Raji (cell line): ENCODE results near the gene HMCES.

Source experiments
- POLR2A ChIP-seq: IDR thresholded peaks from 2 replicates; pipeline ENCODE4 v1.6.1; 2011; ENCODE audit warnings: low read depth, low read length, control low read depth; ENCODE audit not compliant: insufficient read depth

HMCES gene

DNA sequence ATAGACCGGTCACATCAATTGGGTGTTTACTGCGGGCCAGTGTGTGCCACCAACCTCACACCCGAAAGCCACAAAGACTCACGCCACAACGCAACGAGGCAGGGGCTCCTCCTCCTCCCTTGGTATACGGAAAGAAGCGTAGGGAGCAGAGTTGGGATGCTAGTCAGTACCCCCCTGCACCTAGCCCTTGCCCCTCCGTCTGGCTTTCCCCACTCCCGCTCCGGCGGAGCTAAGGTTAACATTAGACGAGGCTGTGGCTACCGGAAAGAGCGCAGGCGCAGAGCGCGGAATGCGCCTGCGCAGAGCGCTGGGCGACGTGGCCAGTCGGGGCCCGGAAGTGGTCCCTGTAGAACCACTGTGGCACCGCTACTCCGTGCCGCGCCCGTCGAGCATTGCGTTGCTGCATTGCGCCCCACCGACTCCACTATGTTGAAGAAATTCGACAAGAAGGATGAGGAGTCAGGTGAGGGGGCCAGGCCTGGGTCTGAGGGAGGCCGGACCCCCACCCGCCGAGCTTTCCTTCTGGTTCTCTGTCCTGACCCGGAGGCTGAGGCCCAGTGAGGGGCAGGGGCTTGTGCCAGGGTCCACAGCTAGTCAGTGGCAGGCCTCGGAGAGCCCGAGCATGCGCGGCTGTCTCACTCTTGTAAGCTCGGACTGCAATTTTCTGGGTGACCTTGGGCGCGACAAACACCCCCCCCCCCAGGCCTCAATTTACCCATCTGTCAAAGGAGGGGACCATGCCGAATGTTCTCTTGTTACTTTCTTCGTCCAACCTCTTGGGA lies 29.2 kb upstream of the HMCES start, which contains the start of gene COPG1:
Gene COPG1, plus strand, starts transcription at position 323 of the 782 bp plus-strand sequence. Its CDS starts 104 bp downstream, at position 427.
- peak; percentile 94 for TF ChIP-seq POLR2A

DNA sequence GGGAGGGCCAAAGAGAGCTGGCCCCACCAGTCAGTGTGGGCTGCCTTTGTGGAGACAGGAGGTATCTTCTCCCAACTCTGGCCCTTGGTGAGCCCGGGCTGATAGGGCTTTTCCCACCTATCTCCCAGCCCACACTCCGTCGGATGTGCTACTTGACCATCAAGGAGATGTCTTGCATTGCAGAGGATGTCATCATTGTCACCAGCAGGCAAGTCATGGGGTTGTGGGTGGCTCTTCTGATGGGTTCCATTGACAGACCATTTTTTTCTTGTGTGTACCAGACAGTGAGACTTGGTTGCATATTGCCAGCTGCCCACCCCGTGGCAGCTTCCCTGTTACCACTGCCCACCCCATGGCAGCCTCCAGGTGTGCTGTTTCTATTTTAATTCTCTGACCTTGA lies 25.9 kb upstream of the HMCES start:
- no peak for TF ChIP-seq POLR2A

DNA sequence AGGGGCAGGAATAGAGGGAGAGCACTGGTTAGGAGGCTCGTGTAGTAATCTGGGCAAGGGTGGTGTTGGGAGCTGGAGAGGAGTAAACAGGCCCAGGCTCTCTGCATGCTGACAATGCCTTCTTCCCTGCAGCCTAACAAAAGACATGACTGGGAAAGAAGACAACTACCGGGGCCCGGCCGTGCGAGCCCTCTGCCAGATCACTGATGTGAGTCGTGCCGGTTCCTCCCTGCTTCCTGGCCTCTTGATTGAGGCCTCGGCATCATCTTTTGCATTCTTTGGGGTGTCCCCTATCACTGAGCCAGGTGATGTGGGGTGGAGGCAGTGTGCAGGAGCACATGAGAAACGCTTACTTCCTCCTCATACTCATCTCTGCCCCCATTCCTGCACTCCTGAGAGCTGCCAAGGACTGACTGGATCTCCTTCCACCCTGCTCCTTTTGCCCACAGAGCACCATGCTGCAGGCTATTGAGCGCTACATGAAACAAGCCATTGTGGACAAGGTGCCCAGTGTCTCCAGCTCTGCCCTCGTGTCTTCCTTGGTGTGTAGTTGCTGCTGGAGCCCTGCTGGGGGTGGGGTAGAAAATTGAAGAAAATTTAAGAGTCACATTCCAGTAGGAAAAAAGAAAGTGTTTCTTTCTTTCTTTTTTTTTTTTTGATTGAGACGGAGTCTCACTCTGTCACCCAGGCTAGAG lies 24.0 kb upstream of the HMCES start:
- no peak for TF ChIP-seq POLR2A

DNA sequence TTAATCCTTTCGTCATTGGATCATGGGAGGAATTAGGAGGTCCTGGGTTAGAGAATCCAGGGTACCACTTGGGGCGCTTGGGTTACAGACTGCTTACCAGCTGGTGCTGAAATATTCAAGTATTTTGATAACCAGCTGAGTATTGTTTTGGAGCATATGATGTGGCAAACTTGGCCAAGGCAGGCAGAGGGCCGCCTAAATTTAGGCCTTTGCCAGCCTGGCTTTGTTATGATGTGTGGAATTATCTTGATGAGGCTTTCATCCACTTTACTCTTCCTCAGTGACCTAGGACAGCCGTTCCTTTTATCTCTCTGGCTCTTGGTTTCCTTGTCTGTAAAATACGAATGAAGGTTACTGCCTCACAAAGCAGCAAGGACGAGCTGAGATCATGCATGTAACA lies 22.4 kb upstream of the HMCES start:
- TF ChIP-seq POLR2A: no peak

DNA sequence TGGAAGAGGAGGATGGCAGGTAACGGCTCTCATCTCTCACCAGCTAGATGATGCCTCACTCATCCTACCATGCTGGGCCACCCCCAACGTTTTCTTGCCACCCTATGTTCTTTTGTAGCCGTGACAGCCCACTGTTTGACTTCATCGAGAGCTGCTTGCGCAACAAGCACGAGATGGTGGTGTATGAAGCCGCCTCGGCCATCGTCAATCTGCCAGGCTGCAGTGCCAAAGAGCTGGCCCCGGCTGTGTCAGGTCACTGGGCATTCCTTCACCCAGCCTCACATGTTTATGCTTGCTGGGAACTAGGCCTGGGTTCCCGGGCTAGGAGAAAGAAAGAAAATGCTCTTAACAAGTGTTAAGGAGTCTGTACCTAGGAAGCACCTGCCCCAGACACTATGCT lies 21.1 kb upstream of the HMCES start:
- TF ChIP-seq POLR2A: no peak

DNA sequence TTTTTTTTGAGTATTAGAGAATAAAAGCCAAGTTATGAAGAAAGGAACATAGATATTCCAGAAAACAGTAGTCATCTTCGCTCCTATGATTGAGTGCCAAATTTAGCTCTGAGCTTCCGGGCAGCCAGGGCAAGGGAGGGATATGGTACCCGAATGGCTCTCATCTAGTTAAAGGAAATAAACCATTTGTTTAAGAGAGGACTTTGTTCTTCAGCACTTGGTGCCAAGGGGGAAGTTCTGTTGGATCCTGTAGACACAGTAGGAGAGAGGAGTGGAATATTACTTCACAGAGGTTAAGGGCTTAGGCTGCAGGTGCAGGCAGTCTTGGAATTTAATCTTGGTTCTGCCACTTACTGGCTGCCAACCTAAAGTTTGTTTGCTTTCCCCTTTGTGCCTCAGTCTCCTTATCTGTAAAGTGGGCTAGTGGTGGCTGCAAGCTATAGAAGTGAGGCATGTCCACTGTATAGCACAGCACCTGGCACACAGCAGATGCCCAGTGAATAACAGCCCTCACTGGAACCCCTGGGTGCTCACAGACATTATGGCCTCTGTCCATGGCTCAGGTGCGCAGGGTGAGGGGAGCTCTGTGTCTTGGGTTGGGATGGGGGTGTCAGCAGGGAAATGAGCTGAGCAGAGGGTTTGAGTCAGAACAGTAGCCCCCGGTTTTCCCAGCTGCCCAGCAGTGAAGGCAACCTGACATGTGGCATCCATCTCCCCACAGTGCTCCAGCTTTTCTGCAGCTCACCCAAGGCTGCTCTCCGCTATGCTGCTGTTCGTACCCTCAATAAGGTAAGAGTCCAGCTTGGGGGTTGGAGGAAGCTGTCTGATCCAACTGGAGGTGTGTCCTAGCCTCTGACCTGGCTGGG lies 18.8 kb upstream of the HMCES start:
- no peak for TF ChIP-seq POLR2A

DNA sequence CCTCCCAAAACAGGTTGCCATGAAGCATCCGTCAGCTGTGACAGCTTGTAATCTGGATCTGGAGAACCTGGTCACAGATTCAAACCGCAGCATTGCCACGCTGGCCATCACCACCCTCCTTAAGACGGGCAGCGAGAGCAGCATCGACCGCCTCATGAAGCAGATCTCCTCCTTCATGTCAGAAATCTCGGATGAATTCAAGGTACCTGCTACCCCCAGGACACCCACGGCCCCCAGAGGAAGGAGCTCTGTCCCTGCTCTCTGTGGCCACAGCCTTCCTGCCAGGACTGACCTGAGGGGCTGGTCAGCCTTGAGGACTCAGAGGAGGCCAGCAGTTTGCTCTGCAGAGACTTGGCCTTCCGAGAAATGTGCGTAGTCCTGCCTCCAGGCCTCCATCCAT lies 18.1 kb upstream of the HMCES start:
- TF ChIP-seq POLR2A: no peak

DNA sequence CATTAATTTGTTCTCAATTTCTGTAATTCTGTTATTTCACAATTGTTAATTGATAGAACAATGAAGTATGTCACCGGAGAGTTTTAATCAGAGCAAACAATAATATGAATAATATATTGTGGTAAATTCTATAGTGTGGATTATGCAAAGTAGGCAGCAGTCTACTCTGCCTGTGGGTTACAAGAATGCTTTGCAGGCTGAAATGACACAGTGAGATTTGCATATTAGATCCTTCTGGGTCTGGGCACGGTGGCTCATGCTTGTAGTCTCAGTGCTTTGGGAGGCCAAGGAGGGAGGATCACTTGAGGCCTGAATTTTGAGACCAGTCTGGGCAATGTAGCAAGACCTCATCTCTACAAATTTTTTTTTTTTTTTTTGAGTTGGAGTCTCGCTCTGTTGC lies 16.8 kb upstream of the HMCES start:
- no peak for TF ChIP-seq POLR2A

DNA sequence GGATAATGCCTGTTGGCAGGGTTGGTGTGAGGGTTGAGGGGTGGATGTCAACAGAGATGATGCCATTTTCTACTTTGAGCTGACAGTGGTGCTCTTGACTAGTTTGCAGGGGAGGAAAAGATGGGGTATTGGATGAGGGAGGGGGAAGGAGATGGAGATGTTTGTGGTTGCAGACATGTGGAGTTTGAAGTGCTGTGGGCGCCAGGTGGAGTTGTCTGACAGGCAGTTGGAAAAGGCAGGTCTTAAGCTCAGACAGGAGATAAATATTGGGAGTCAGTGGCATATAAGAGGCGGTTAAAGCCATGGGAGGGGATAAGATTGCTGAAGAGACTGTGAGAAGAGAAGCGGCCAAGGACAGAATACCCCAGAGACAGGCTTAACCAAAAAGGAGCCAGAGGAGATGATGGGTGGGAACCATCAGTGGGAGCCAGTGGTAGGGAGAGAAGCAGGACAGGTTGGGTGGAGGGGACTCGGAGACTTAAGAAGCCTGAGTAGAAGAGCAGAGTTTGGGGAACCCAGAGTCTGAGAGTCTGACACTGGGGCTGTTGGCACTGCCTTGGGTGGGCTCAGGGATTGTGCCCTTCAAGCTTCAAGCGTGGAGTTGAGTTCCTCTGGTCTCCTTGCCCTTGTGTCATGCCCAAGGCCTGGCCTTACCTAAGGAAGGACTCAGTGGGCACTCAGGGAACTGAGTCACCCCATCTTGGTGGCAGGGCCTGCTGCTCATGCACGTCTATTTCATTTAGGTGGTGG lies 15.3 kb upstream of the HMCES start:
- TF ChIP-seq POLR2A: no peak

DNA sequence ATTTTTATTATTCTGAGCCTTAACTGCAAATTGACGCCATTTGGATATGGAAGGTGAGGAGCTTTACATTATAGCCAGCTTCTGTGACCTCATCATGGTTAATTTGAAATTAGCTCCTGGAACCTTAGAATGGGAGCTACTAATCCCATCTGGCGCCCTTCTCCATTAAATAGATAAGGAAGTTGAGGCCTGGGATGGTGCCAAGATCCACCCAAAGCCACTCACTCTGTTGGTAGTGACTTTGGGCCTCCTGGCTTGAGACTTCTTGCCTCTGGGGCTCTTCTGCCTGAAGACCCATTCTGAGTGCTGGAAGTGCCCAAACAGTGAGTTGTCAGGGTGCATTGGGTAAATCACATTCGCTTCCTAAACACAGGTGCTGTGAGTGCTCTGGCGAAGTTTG lies 12.0 kb upstream of the HMCES start:
- no peak for TF ChIP-seq POLR2A

DNA sequence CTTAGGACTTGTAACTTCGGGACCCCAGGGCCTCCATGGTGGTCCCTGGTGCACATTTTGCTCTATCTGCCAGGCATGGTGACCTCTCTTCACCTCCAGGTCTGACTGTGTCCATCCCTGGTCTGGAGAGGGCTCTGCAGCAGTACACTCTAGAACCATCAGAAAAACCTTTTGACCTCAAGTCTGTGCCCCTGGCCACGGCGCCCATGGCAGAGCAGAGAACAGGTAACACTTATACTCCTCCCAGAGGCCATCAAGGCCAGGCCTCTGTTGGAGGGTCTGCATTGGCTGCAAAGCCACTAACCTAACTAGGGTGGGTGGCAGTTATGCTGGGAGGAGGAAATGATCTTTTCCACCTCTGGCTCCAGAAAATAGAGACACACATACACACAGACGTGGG lies 10.3 kb upstream of the HMCES start:
- no peak for TF ChIP-seq POLR2A

DNA sequence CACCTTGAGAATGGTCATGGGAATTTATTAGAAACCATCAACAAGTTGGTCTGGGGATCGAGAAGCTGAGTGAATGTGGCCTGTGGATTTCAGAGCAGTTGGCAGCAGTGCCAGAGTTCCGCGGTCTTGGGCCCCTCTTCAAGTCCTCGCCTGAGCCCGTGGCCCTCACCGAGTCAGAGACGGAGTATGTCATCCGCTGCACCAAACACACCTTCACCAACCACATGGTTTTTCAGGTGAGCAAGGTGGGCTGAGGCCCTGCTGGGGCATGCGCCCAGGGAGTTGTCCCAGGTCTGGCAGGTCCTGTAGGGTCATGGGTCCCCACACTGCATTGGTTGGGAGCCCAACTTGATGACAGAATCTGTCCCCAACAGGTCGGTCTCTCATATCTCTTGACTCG lies 7.0 kb upstream of the HMCES start:
- TF ChIP-seq POLR2A: no peak

DNA sequence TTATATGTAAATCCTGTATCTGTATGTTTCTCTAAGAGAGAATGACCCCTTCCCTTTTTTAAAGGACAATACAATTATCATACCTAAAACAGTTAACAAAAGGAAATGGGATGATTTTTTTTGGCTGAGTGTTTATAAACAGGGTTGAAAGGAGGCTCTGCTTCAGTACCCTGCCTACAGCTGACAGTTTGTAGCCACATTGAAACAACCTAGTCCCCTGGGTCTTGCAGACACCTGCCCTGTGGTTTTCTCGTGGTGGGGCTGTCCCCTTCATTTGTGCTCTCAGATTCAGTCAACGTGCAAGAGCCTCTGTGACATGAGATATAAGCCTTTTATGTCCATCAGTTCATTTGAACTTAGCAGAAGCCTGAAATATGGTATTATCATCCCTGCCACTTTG lies 2.3 kb upstream of the HMCES start:
- TF ChIP-seq POLR2A: 0 out of 2 replicates have a peak, but pooled peaks have one; percentile 34

DNA sequence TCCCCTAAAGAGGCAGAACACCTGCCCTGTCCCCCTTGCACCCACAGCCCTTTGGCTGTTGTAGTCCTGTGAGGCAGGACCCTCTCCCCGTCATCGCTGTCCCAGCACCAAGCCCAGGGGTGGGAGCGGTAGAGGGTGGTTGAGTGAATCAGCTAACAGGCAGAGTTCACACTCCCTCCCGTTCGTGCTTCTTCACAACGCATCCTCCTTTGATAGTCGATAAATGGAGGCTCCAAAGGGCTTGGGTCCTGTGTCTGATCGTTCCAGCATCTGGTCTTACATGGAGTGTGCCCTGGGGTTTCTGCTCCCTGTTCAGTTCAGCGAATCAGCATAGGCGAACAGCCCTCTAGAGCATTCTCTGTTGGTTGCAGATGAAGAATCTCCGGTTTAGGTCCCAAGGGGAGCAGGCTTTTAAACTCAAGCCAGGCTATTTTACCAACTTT lies 820 bp upstream of the HMCES start:
- no peak for TF ChIP-seq POLR2A
